ENCODE data around the gene CDT1.

CDT1 gene

DNA sequence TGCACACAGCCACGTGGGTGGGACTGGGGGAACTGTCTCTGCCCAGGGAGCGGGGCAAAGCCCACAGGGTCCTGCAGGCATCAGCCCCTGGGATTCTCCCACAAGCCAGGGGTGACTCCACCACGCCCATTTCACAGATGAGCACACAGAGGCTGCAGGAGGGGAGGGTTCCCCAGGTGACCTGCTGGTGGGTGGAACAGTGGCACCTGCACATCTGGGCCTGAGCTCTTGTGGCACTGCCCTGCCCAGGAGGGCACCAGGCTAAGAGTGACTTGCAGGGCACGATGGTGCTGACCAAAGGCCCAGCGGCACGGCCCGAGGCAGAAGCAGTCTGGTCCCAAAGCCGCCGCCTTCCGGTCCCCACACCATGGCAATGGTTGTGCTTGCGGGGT is 42.5 kb upstream of the CDT1 start:
- no peak for DNase-seq
- in situ Hi-C loops (cut with HindIII; ENCODE audit: low pct_ligation_motif_present, low sequenced_read_pairs): loop anchor here (25.0 kb wide), 1 partner anchor 401 kb away; the partner anchor contains the start of gene CDH15
- Histone ChIP-seq H3K27me3 (replicated peaks) (no peaks in the 10 kb centered on the region), H3K4me3 (ENCODE audit: low read depth, low read length) (no peak overlapping the region), H3K36me3 (replicated peaks) (peaks cover 17% of the 10 kb centered on the region), H3K27ac (no peak overlapping the region)
- TF ChIP-seq, protein P1, sequence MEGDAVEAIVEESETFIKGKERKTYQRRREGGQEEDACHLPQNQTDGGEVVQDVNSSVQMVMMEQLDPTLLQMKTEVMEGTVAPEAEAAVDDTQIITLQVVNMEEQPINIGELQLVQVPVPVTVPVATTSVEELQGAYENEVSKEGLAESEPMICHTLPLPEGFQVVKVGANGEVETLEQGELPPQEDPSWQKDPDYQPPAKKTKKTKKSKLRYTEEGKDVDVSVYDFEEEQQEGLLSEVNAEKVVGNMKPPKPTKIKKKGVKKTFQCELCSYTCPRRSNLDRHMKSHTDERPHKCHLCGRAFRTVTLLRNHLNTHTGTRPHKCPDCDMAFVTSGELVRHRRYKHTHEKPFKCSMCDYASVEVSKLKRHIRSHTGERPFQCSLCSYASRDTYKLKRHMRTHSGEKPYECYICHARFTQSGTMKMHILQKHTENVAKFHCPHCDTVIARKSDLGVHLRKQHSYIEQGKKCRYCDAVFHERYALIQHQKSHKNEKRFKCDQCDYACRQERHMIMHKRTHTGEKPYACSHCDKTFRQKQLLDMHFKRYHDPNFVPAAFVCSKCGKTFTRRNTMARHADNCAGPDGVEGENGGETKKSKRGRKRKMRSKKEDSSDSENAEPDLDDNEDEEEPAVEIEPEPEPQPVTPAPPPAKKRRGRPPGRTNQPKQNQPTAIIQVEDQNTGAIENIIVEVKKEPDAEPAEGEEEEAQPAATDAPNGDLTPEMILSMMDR (IDR thresholded peaks at IDR 0.05; ENCODE audit: low read depth, low read length, missing control alignments): no peak

DNA sequence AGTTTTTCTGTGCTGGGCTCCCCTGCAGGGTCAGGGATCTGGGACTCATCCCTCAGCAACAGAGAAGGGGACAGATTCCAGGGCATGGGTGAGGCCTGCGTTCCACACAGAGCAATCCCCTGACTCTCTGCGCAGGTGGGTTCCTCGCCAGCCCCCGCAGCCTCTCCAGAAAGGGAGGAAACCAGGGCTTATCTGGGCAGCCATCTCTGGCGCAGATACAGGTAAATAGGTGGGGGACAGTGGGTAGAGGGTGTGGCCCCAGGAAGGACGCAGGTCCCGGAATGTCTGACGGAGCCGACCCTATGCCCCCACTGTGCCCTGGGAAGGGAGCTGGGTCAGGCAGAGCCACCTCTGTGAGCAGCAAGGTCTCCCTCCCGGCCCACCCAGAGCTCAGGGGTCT is 41.8 kb upstream of the CDT1 start:
- in situ Hi-C loops (cut with HindIII; ENCODE audit: low pct_ligation_motif_present, low sequenced_read_pairs): loop anchor here (25.0 kb wide), 1 partner anchor 400 kb away; the partner anchor contains the start of gene CDH15
- H3K4me3 ChIP-seq (ENCODE audit: low read depth, low read length): no peak overlapping the region

DNA sequence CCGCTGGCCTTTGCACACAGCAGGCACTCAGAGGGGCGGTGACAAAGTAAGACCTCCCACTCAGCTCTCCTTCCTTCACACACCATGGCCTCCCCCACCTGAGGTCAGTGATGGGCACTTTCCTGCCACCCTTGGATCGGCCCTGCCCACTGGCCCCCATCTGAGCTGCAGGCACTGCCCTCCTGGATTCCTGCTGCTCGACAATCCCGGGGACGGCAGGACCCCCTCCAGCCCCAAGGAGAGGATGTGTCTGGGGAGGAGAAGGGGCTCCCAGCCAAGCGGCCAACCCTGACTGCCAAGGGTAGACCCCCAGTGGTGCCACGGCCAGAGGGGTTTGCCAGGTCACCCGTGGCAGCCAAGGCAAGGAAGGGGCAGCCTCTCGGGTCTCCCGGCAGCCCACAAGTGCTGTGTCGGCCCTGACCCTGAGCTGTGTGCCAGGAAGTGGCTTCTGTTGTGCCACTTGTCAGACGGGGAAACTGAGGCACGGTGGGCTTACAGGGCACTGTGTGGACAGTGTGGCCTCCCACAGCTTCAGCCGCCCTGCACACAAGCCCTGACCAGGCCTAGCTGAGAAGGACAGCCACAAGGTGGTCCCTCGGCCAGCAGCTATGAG is 41.2 kb upstream of the CDT1 start:
- H3K4me3 ChIP-seq (ENCODE audit: low read depth, low read length): no peak overlapping the region
- H3K27ac ChIP-seq: no peak overlapping the region
- in situ Hi-C loops (cut with HindIII; ENCODE audit: low pct_ligation_motif_present, low sequenced_read_pairs): loop anchor here (25.0 kb wide), 1 partner anchor 400 kb away; the partner anchor contains the start of gene CDH15
- DNase-seq: no peak
- no peaks in the 10 kb centered on the region for H3K27me3 ChIP-seq (replicated peaks)
- peaks cover 17% of the 10 kb centered on the region for H3K36me3 ChIP-seq (replicated peaks)
- TF ChIP-seq, protein P1 (IDR thresholded peaks at IDR 0.05; ENCODE audit: low read depth, low read length, missing control alignments): no peak

More for the DNA sequence above, 41.8 kb upstream of the CDT1 start:
- peaks cover 17% of the 10 kb centered on the region for H3K36me3 ChIP-seq (replicated peaks)
- TF ChIP-seq, protein P1 (IDR thresholded peaks at IDR 0.05; ENCODE audit: low read depth, low read length, missing control alignments): no peak
- no peaks in the 10 kb centered on the region for H3K27me3 ChIP-seq (replicated peaks)
- H3K27ac ChIP-seq: no peak overlapping the region
- no peak for DNase-seq

DNA sequence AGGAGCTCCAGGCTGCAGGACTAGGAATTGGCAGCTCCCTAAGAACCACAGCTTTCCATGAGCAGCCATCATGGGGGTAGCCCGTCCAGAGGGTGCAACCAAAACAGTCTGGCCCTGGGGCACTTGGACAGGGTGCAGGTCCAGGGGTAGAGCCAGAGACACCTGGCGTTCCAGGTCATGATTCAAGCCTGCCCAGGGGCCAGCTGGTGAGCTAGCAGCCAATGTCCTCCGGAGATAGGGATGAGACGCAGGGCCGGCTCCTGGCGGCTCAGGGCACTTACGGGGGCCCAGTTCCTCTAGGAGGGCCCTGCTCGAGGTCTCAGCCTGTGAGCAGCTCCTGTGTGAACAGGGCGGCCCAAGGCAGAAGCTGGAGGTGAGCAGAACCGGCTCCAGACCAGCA is 40.6 kb upstream of the CDT1 start:
- in situ Hi-C loops (cut with HindIII; ENCODE audit: low pct_ligation_motif_present, low sequenced_read_pairs): loop anchor here (25.0 kb wide), 1 partner anchor 399 kb away; the partner anchor contains the start of gene CDH15
- no peak overlapping the region for H3K27ac ChIP-seq
- H3K4me3 ChIP-seq (ENCODE audit: low read depth, low read length): no peak overlapping the region
- TF ChIP-seq, protein P1 (IDR thresholded peaks at IDR 0.05; ENCODE audit: low read depth, low read length, missing control alignments): no peak
- no peak for DNase-seq
- H3K36me3 ChIP-seq (replicated peaks): peaks cover 17% of the 10 kb centered on the region
- no peaks in the 10 kb centered on the region for H3K27me3 ChIP-seq (replicated peaks)

DNA sequence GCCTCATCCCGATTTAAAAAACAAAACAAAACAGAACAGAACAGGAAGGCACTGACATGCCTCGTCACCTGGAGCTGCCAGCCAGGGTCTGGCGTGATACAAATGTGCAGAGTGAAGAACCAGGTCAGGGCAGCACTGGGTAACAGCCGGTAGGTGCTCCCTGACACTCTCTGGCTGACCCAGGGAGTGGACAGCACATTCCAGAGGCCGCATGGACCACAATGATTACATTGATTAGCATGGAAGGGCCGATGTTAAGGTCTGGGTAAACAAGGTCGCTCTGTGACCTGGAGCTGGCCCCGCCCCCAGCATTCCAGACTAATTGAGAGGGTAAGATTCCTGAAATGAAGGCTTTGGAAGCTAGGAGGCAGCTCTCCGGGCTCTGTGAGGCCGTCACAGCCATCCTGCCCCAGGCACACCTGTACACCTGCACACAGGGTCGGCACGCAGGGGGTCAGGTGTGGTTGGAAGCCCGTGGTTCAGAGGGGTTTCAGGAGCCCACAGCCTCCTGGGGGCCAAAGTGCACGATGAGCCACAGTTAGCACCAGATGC is 40.0 kb upstream of the CDT1 start:
- Histone ChIP-seq H3K27me3 (replicated peaks) (no peaks in the 10 kb centered on the region), H3K27ac (no peak overlapping the region), H3K36me3 (replicated peaks) (peaks cover 17% of the 10 kb centered on the region), H3K4me3 (ENCODE audit: low read depth, low read length) (no peak overlapping the region)
- TF ChIP-seq, protein P1 (IDR thresholded peaks at IDR 0.05; ENCODE audit: low read depth, low read length, missing control alignments): no peak
- no peak for DNase-seq
- in situ Hi-C loops (cut with HindIII; ENCODE audit: low pct_ligation_motif_present, low sequenced_read_pairs): loop anchor here (25.0 kb wide), 1 partner anchor 399 kb away; the partner anchor contains the start of gene CDH15
